ENCODE data around the gene FCRL3.

Gene FCRL3

GRCh38 chr1:157682710-157683437 lies 17.7 kb downstream of the FCRL3 start:
- no peak for DNase-seq (ENCODE audit: low read depth, low spot score)

- DNase-seq (ENCODE audit: low read depth, low spot score), result no peak
Measured at GRCh38 chr1:157678721-157679120, 21.8 kb downstream of the FCRL3 start.

GRCh38 chr1:157673008-157673407 lies 27.6 kb downstream of the FCRL3 start:
- DNase-seq (ENCODE audit: low read depth, low spot score), result no peak

GRCh38 chr1:157671895-157672294 lies 28.7 kb downstream of the FCRL3 start:
- no peak for DNase-seq (ENCODE audit: low read depth, low spot score)

GRCh38 chr1:157659576-157660247 lies 40.9 kb downstream of the FCRL3 start:
- no peak for DNase-seq (ENCODE audit: low read depth, low spot score)

GRCh38 chr1:157658571-157658970 lies 42.0 kb downstream of the FCRL3 start:
- no peak for DNase-seq (ENCODE audit: low read depth, low spot score)

- no peak for DNase-seq (ENCODE audit: low read depth, low spot score)
Measured at GRCh38 chr1:157653494-157653873, 47.1 kb downstream of the FCRL3 start.

GRCh38 chr1:157652859-157653493 lies 47.6 kb downstream of the FCRL3 start:
- no peak for DNase-seq (ENCODE audit: low read depth, low spot score)

- DNase-seq (ENCODE audit: low read depth, low spot score), result no peak
Measured at GRCh38 chr1:157648317-157648716, 52.3 kb downstream of the FCRL3 start.

- no peak for DNase-seq (ENCODE audit: low read depth, low spot score)
Measured at GRCh38 chr1:157646144-157646543, 54.4 kb downstream of the FCRL3 start.

GRCh38 chr1:157641177-157641576 lies 59.4 kb downstream of the FCRL3 start:
- DNase-seq (ENCODE audit: low read depth, low spot score), result no peak

- no peak for DNase-seq (ENCODE audit: low read depth, low spot score)
Measured at GRCh38 chr1:157639800-157640199, 60.8 kb downstream of the FCRL3 start.

- no peak for DNase-seq (ENCODE audit: low read depth, low spot score)
Measured at GRCh38 chr1:157628773-157629172, 71.8 kb downstream of the FCRL3 start.
